ENCODE measurements around the gene ACOXL. TPM values are rescaled to one million over a fixed set of nuclear protein-coding genes. Genes with fewer than 3 reads are reported as not detected.
"Not testable (repeated sequence)": the region's sequence is repeated elsewhere in the genome, so short reads cannot be mapped to it uniquely, and the experiment has no call there.

The ACOXL gene
- total RNA-seq, 1 experiment from 2014 or later = not detected

GRCh38 chr2:110854355-110855081 lies 122.1 kb downstream of the ACOXL start:
- no peak for DNase-seq (ENCODE audit: low read depth)

- not testable (repeated sequence) for DNase-seq (ENCODE audit: low read depth)
These were observed 123.5 kb downstream of the ACOXL start for GRCh38 chr2:110855841-110856240.

GRCh38 chr2:110858135-110858725 lies 125.9 kb downstream of the ACOXL start:
- no peak for DNase-seq (ENCODE audit: low read depth)

GRCh38 chr2:110858993-110859701 lies 126.8 kb downstream of the ACOXL start:
- DNase-seq (ENCODE audit: low read depth) = no peak

- no peak for DNase-seq (ENCODE audit: low read depth)
These were observed 128.3 kb downstream of the ACOXL start for GRCh38 chr2:110860630-110861029.

GRCh38 chr2:110861616-110862260 lies 129.4 kb downstream of the ACOXL start:
- DNase-seq (ENCODE audit: low read depth) = no peak

GRCh38 chr2:110863726-110864125 lies 131.4 kb downstream of the ACOXL start:
- DNase-seq (ENCODE audit: low read depth) = no peak

- DNase-seq (ENCODE audit: low read depth) = no peak
These were observed 131.8 kb downstream of the ACOXL start for GRCh38 chr2:110864176-110864575.

- no peak for DNase-seq (ENCODE audit: low read depth)
These were observed 132.4 kb downstream of the ACOXL start for GRCh38 chr2:110864731-110865130.

- DNase-seq (ENCODE audit: low read depth) = peak; percentile 28
These were observed 132.8 kb downstream of the ACOXL start for GRCh38 chr2:110865188-110865587.

GRCh38 chr2:110866045-110866444 lies 133.7 kb downstream of the ACOXL start:
- DNase-seq (ENCODE audit: low read depth) = no peak

GRCh38 chr2:110866466-110866865 lies 134.1 kb downstream of the ACOXL start:
- peak; percentile 21 for DNase-seq (ENCODE audit: low read depth)

- no peak for DNase-seq (ENCODE audit: low read depth)
These were observed 134.7 kb downstream of the ACOXL start for GRCh38 chr2:110867078-110867477.

- no peak for DNase-seq (ENCODE audit: low read depth)
These were observed 136.6 kb downstream of the ACOXL start for GRCh38 chr2:110868971-110869370.

GRCh38 chr2:110869472-110870446 lies 137.4 kb downstream of the ACOXL start:
- DNase-seq (ENCODE audit: low read depth) = peak; percentile 79

- no peak for DNase-seq (ENCODE audit: low read depth)
These were observed 138.2 kb downstream of the ACOXL start for GRCh38 chr2:110870545-110870944.

GRCh38 chr2:110871637-110872036 lies 139.3 kb downstream of the ACOXL start:
- DNase-seq (ENCODE audit: low read depth) = no peak

- DNase-seq (ENCODE audit: low read depth) = no peak
These were observed 140.1 kb downstream of the ACOXL start for GRCh38 chr2:110872521-110872920.

- DNase-seq (ENCODE audit: low read depth) = no peak
These were observed 140.7 kb downstream of the ACOXL start for GRCh38 chr2:110873056-110873502.

GRCh38 chr2:110873597-110874452 lies 141.5 kb downstream of the ACOXL start:
- DNase-seq (ENCODE audit: low read depth) = no peak

All from Daoy (cell line).